ENCODE data around the gene IGF2.

Gene IGF2

GRCh38 chr11:2153581-2154194, 14.5 kb upstream of the IGF2 start:
- DNase-seq (ENCODE audit: low read depth): no peak

- DNase-seq (ENCODE audit: low read depth): peak; percentile 34
Observed at GRCh38 chr11:2151500-2152257, 12.5 kb upstream of the IGF2 start.

DNA sequence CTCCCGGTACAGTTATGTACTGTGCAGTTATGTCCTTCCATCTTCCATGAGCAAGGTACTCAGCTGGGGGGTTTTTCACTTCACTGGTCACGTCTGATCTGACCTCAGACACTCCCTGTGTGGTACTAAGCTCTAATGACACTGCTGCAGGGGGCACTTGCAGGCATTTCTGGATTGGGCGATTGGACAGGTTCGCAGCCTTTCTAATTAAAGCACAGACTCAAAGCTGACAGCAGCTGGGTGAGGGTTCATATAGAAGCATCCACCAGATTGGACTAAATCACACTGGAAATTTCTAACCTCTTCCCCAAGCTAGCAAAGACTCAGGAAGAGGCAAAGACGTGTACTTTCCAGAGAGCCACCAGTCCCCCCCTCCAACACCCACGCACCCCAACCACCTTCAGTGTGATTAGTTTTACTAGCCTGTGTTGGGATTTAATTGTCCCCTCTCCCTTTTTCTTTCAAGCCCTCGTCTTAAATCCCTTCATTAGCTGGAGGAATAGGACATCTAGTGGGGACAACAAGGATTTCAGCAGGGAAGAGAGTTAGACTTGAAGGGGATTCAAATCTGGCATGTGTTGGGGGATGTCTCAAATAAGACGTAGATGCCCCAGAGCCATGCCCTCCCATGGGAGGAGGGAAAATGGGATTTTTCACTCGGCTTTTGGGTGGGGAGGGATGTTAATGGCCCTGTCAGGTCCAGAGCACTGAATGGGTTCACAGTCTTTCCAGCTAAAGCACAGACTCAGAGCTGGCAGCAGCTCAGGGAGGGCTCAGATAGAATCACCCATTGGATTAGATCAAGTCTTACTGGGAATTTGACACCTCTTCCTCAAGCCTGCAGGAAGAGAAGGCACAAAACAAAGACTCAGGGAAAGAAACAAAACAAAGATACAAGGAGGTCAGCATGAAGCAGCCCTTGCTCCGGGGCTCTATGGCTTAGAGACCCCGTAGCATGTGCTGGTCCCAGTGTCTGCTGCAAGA, 11.0 kb upstream of the IGF2 start:
- DNase-seq (ENCODE audit: low read depth): no peak

DNA sequence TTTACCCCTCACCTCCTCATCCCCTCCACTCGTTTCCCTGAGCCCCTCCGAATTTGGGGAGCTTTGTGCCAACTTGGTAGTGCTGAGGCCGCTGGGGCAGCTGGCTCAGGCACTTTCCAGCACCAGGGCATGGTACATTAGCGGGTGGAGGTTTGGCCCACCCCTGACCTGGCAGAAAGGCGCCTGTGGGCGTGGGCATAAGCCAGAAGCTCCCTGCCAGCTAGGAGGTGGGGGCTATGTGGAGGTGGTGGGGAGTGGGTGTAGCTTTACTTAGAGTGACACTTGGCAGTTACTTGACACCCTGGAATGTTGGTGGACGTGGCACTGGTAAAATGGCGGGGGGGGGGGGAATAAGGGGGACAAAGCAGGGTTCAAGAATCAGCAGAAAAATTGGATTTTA, 10.3 kb upstream of the IGF2 start:
- no peak for DNase-seq (ENCODE audit: low read depth)

DNA sequence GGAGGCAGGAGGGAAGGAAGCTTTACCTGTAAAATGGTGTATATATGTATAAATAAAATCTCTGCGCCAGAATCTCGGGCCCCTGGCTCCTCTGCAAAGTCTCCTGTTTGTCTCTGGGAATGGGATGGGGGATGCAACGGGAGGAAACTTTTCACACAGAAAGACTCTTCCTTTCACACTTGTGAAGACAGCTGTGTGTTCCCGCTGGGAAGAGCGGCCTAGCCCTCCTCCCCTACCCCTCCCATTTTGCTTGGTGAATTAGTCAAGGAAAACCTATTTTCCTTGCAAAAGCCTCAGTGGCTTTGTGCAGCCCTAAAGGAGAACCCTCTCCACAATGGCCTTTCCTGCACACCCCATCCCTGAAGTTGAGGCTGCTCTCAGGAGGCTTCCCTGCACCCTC, 9.4 kb upstream of the IGF2 start:
- no peak for DNase-seq (ENCODE audit: low read depth)

DNA sequence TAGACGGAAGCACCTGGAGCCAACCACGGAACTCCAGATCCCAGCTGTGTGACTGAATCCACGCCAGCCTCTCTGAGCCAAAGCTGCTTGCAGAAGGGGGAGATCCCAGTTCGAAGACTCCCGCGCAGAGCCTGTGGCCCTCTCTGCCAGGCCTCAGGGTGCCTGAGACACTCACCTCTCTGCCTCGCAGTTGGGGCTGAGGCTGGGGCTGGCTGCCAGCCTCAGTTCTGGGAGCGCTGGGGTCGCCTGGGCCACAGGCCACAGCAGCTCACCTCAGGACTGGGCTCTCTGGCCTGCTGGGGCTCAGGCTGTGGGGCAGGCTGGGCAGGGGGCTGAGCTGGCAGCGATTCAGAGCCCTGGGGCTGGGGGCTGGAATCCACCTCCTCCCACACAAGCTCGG, 8.2 kb upstream of the IGF2 start:
- DNase-seq (ENCODE audit: low read depth): no peak

DNA sequence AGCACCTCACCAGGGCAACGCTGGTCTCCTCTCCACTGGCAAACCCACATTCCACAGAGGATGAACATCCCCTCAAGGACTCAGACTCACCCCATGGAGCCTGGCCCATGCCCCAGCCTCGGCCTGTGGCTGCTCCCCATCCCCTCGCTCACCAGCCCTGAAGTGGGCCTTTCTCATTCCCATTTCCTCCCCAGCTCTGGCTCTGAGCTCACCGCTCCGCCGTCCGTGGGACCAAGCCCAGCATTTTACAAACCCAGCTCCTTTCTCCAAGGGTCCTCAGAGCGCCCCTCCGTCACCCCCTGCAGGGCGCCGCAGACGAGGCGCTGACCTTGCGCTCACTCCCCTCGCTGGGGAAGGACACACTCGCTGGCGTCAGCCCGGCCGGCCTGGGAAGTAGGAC, 6.9 kb upstream of the IGF2 start:
- no peak for DNase-seq (ENCODE audit: low read depth)

- DNase-seq (ENCODE audit: low read depth): no peak
Observed at GRCh38 chr11:2144544-2145248, 5.5 kb upstream of the IGF2 start.

- no peak for DNase-seq (ENCODE audit: low read depth)
Observed at GRCh38 chr11:2143799-2144543, 4.8 kb upstream of the IGF2 start.

GRCh38 chr11:2143477-2143798, 4.2 kb upstream of the IGF2 start:
- DNase-seq (ENCODE audit: low read depth): no peak

DNA sequence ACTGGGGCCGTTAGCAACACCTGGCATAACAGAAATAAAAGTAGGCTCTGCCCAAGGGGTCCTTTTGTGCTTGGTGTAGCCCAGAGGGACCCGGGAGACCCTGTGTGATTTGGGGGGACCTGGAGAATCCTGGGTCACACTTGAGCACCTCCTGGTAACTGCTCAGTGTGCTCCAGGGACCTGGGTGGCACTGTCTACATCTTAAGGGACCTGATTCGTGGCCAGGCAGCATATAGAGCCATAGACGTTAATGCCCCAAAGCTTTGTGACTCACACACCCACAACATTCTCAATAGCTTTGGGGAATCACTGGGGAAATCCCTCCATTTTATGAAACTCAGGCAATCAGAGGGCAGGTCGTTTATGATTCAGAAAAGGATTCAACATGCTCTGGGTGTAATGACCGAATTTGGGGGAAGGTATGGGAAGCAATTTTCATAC, 3.6 kb upstream of the IGF2 start:
- DNase-seq (ENCODE audit: low read depth): peak; percentile 22

- DNase-seq (ENCODE audit: low read depth): peak; percentile 21
Observed at GRCh38 chr11:2142300-2142759, 3.1 kb upstream of the IGF2 start.

- no peak for DNase-seq (ENCODE audit: low read depth)
Observed at GRCh38 chr11:2140411-2141400, 1.5 kb upstream of the IGF2 start.

- no peak for DNase-seq (ENCODE audit: low read depth)
Observed at GRCh38 chr11:2139621-2140337, 590 bp upstream of the IGF2 start.

GRCh38 chr11:2138431-2139122, 612 bp downstream of the IGF2 start:
- DNase-seq (ENCODE audit: low read depth): no peak

DNA sequence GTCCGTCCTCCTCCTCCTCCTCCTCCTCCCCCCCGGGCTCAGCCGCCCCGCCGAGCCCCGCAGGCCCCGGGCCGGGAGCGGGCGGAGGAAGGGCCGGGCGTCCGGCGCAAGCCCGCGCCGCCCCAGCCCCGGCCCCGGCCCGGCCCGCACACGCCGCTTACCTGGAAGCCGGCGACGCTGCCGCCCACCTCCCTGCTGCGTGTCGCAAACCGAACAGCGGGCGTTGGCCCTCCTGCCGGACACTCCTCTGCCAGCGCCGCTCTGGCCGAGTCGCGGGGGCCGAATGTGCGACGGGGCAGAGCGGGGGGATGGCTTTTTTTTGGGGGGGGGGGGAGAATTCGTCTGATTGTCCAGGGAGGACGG, 1.1 kb downstream of the IGF2 start:
- DNase-seq (ENCODE audit: low read depth): no peak

DNA sequence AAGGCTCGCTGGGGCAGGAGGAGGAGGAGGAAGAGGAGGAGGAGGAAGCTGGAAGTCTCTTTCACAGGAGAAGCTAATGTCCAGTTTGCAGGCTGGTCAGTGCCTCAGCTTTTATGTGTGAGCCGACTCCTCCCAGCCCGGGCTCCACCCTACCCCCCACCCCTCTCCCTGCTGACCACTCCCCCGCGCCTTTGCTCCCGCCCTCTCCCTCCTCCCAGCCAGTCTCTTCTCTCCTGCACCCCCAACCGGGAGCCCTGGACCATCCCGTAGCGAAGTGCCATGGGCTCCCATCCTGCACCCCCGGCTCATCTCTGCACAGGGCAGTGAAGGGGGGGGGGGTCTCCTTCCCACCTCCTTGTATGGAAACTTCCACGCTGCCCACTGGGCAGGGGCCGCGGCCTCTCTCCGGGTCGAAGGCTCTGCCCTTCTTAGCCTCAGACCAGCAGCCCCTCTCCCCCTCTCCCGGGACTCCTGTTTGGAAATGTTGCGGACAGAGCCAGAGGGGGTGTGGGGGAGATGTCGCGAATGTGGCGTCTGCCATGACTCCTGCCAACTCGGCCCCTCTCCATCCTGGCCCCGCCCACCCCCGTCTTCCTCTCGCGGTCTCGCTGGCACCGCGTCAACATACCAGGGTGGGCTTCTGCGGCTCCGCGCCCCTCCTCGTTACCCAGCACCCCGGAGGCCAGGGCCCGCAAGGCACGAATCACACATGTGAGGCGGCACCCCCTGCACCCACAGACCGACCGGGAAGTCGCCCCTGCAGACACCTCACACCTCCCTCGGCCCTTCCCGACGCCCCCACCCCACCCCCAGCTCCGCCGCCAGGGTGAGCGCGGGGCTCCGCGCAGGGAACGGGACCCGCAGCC, 1.8 kb downstream of the IGF2 start:
- no peak for DNase-seq (ENCODE audit: low read depth)

GRCh38 chr11:2136952-2137201, 2.3 kb downstream of the IGF2 start:
- DNase-seq (ENCODE audit: low read depth): no peak
